ENCODE results near the gene JADE3. TPM values are rescaled to one million over a fixed set of nuclear protein-coding genes. Genes with fewer than 3 reads are reported as not detected.

JADE3 gene
- total RNA-seq, 1 experiment from 2014 or later: 14.3 TPM

- no peaks in the 10 kb centered on the region for H3K27me3 ChIP-seq (ENCODE audit: insufficient read depth, low read length)
- no peak for DNase-seq (ENCODE audit: low read depth, low spot score)
- no peak for ATAC-seq
- no peaks in the 10 kb centered on the region for H3K36me3 ChIP-seq (ENCODE audit: control insufficient read depth in 1 of 2, insufficient read depth in 2 of 2, low read length in 2 of 2)
- TF ChIP-seq CTCF (IDR thresholded peaks at IDR 0.05 in 2 of 3, conservative IDR thresholded peaks at IDR 0.05 in 1 of 3; ENCODE audit: borderline replicate concordance in 1 of 3, insufficient read depth in 1 of 3, low read depth in 2 of 3, low read length in 2 of 3) (no peak), ZBTB33 (IDR thresholded peaks at IDR 0.05; ENCODE audit: extremely low read depth, insufficient replicate concordance, low read length) (no peak), POLR2A (IDR thresholded peaks at IDR 0.05; ENCODE audit: borderline replicate concordance, extremely low read depth, insufficient read depth, insufficient read length) (no peak), EGR1 (IDR thresholded peaks at IDR 0.05; ENCODE audit: low read depth) (no peak), RAD21 (IDR thresholded peaks at IDR 0.05; ENCODE audit: low read depth) (no peak)
- TF ChIP-seq, protein P1, sequence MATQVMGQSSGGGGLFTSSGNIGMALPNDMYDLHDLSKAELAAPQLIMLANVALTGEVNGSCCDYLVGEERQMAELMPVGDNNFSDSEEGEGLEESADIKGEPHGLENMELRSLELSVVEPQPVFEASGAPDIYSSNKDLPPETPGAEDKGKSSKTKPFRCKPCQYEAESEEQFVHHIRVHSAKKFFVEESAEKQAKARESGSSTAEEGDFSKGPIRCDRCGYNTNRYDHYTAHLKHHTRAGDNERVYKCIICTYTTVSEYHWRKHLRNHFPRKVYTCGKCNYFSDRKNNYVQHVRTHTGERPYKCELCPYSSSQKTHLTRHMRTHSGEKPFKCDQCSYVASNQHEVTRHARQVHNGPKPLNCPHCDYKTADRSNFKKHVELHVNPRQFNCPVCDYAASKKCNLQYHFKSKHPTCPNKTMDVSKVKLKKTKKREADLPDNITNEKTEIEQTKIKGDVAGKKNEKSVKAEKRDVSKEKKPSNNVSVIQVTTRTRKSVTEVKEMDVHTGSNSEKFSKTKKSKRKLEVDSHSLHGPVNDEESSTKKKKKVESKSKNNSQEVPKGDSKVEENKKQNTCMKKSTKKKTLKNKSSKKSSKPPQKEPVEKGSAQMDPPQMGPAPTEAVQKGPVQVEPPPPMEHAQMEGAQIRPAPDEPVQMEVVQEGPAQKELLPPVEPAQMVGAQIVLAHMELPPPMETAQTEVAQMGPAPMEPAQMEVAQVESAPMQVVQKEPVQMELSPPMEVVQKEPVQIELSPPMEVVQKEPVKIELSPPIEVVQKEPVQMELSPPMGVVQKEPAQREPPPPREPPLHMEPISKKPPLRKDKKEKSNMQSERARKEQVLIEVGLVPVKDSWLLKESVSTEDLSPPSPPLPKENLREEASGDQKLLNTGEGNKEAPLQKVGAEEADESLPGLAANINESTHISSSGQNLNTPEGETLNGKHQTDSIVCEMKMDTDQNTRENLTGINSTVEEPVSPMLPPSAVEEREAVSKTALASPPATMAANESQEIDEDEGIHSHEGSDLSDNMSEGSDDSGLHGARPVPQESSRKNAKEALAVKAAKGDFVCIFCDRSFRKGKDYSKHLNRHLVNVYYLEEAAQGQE (IDR thresholded peaks at IDR 0.05; ENCODE audit: low read depth): no peak
- H4K20me1 ChIP-seq (ENCODE audit: insufficient read depth): no peaks in the 10 kb centered on the region
- H3K27ac ChIP-seq (ENCODE audit: low read depth, low read length): no peak overlapping the region
- no peaks in the 10 kb centered on the region for H3K9me2 ChIP-seq (ENCODE audit: insufficient read depth)
- ChIA-PET POLR2A (no interaction called here), CTCF (no interaction called here), RAD21 (ENCODE audit: low non-redundant PET in 1 of 2, low total read pairs in 2 of 2, uncharacterized antibody in 2 of 2, unreplicated experiment in 2 of 2) (no interaction called here)
- BruUV-seq (replicated peaks): no TSS peak
- H3K9me3 ChIP-seq (ENCODE audit: control insufficient read depth in 1 of 2, insufficient read depth in 1 of 2, low read depth in 1 of 2, low read length in 2 of 2): no peaks in the 10 kb centered on the region
- H3K79me2 ChIP-seq (ENCODE audit: insufficient read depth, low read length): no peaks in the 10 kb centered on the region
- no peak overlapping the region for H3K9ac ChIP-seq (ENCODE audit: low read length)
- H2AFZ ChIP-seq (ENCODE audit: low read depth, low read length, poor library complexity, severe bottlenecking): no peak overlapping the region
- intact Hi-C loops (cut with micrococcal nuclease): no loop called here
- no peak overlapping the region for H3K4me3 ChIP-seq (replicated peaks in 1 of 2; ENCODE audit: low read depth in 1 of 2, low read length in 2 of 2)
- H3K4me2 ChIP-seq (ENCODE audit: low read length): no peak overlapping the region
- H3K4me1 ChIP-seq (ENCODE audit: control insufficient read depth in 1 of 2, insufficient read depth in 2 of 2, low read length in 2 of 2): no peaks in the 10 kb centered on the region
Observed at GRCh38 chrX:46935295-46935694, 23.1 kb downstream of the JADE3 start.

Data from HCT116 (cell line).